ENCODE results near the gene ANKRD33. TPM values are rescaled to one million over a fixed set of nuclear protein-coding genes. Genes with fewer than 3 reads are reported as not detected.

The ANKRD33 gene
- total RNA-seq, 1 experiment from 2014 or later, result not detected

DNA sequence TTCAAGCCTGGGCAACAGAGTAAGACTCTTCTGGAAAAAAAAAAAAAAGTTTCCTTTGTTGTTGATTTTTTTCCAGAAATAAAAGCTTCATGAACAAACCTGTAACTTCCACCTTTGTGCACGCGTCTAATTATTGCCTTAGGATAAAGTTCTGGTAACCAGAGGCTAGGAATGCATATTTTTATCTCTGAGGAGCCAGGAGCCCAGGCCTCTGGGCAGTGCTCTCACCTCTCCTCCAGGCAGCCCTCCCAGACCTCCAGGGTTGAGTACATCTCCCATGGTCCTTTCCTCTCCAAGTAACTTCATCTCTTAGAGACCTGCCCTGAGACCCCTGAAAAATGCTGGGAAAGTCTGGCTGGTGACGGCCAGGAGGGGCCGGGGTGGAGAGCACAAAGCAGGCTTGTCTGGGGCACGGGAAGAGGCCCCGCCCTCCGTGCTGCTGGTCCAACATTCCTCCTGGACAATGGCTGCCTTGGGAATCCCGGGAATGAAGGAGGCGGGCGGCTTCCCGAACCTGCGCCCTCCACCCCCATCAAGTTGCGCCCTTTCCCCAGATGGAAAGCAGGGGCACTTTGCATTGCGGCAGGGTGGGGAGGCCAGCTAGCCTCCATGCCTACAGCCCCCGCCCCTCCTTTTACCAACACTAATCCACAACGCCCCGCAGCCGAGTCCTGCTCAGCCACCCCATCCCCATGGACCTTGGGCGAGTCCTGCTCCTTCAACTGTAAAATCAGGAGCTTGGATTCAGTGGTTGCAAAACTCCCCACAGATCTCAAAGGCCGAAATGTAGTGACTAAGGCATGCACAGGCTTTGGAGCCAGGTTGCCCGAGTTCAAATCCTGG is 32.1 kb upstream of the ANKRD33 start:
- DNase-seq (ENCODE audit: low read depth), result no peak

DNA sequence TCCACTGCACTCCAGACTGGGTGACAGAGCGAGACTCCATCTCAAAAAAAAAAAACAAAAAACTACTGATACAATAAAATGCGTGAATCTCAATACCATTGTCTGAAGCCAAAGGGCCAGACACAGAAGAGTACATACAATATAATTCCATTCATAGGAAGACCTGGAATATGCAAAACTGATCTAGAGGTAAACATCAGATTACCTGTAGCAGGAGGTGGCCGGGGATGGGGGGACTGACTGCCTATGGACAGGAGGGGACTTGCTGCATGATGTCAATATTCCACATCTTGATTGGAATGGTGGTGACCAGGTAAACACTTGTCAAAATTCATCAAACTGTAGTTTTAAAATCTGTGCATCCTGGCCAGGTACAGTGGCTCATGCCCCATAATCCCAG is 26.9 kb upstream of the ANKRD33 start:
- DNase-seq (ENCODE audit: low read depth), result no peak

DNA sequence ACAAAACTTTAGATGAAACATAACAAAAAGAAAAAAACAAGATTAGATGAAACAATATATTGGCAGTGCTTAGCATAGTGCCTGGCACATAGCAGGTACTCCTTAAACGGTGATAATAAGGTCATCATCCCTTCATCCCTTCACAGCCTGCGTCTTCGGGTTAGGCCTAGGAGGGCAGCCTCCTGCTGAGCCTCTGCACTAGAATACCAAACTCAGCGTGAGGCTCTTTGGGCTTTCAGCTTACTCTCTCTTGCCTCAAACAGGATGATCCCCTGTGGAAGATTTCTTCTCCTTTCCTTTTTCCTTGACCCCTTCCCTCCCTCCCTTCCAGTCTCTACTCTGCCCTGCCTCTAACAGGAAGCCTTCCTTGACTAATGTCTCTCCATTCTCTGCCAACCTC is 25.0 kb upstream of the ANKRD33 start:
- DNase-seq (ENCODE audit: low read depth), result no peak

GRCh38 chr12:51863363-51863932 is 24.5 kb upstream of the ANKRD33 start:
- no peak for DNase-seq (ENCODE audit: low read depth)

- DNase-seq (ENCODE audit: low read depth), result no peak
Measured at GRCh38 chr12:51863933-51864832, 23.7 kb upstream of the ANKRD33 start.

DNA sequence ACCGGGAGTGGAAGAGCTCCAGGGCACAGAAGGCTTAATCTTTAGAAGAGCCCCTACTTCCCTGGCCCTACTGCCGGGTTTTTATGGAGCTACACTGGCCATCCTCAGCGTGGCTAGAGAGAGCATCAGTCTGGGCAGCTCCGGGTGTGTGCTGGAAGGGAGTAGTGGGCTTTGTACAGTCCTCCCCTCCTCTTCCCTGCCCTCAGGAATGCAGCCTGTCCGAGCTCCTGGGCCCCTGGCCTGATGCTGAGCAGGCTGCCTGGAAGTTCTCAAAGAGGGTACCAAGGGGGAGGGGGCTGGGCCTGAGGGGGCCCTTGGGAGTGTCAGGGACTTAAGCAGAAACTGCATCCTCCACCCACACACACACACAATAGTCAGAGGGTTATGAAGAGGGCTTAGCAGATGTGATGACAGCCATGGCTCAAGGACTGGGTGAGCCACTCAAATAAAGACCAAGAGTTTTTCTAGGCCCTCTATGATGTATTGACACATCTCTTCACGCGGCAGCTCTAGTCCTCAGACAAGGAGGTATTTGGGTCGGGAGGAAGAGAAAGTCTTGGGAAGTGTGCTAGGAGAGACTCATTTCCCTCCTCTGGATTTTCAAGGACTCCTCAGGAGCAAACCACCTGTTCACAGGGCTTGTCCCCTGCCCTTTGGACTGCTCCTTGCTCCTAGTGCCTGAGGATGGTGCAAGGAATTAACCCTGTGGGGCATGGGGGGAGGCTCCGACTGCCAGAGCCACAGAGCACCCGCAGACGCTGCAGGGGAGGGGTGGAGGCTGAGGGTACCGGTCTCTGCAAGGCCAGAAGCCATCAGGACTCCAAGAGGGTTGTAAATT is 22.9 kb upstream of the ANKRD33 start:
- DNase-seq (ENCODE audit: low read depth), result no peak

GRCh38 chr12:51865757-51866270 is 22.1 kb upstream of the ANKRD33 start:
- DNase-seq (ENCODE audit: low read depth), result no peak

- no peak for DNase-seq (ENCODE audit: low read depth)
Measured at GRCh38 chr12:51866324-51866723, 21.6 kb upstream of the ANKRD33 start.

GRCh38 chr12:51866762-51867161 is 21.1 kb upstream of the ANKRD33 start:
- DNase-seq (ENCODE audit: low read depth), result no peak

DNA sequence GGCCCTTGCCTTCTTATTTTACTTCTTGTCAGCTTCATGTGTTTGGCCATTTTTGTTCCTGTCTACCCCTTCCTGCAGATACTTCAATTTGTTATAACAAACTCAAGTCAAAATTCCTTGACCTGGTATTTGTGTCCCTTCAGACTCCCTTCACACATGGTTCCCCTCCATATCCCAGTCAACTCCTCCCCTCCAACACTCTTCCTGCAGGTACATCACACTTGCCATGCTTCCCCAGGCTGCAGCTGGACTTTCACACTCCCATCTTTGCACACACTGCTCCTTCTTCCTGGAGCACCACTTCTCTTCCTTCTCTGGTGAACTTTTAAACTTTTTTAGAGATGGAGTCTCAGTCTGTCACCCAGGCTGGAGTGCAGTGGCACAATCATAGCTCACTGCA is 20.5 kb upstream of the ANKRD33 start:
- no peak for DNase-seq (ENCODE audit: low read depth)

- no peak for DNase-seq (ENCODE audit: low read depth)
Measured at GRCh38 chr12:51867796-51868428, 20.0 kb upstream of the ANKRD33 start.

DNA sequence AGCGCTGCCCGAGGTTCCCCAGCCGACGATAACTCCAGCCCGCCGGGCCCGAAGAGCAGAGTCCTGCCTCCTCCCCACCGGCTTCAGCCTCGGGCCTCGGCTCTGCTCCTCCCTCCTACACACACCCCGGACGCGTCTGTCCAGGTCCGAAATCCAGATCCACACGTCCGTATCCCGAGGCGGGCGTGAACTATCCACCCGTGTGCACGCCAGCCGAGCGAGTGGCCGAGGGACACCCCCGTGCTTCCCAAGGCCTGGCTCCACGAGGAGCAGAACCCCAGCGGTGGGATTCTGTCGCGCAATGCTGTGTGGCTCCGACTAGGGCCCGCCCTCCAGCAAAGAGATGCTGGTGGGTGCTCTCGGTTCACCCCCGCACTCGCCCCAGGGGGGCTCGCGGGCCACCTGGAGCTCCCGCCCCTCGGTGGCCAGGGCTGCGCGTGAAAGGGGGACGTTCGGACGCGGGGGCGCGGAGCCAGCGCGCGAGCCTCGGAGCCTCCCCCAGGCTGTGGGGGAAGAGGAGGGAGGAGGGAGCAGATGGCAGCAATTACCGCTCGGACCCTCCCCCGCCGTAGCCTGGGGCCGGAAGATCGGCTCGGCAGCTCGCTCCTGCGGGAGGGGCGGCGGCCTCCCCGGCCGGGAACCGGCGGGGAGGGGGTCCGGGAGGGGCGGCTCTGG is 18.9 kb upstream of the ANKRD33 start:
- no peak for DNase-seq (ENCODE audit: low read depth)

DNA sequence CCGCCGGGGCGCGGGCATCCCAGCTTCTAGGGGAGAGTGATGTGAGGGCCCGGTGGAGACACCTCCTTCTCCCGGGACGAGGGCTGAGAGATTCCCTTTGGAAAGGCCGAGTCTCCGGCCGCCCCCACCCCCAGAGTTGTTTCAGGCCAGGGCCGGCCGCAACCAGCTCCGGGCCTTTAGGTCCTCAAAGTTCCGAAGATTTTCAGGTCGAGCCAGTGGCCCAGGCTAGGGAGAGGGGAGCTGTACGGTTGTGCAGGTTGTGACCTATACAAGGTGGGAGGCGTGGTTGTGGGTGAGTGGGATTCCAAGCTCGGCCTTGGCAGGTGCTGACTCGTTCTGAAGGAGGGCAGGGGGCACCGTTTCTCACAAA is 18.4 kb upstream of the ANKRD33 start:
- DNase-seq (ENCODE audit: low read depth), result no peak

GRCh38 chr12:51869931-51870330 is 18.0 kb upstream of the ANKRD33 start:
- DNase-seq (ENCODE audit: low read depth), result no peak

- DNase-seq (ENCODE audit: low read depth), result no peak
Measured at GRCh38 chr12:51870504-51870903, 17.4 kb upstream of the ANKRD33 start.

GRCh38 chr12:51871126-51871525 is 16.8 kb upstream of the ANKRD33 start:
- DNase-seq (ENCODE audit: low read depth), result no peak

DNA sequence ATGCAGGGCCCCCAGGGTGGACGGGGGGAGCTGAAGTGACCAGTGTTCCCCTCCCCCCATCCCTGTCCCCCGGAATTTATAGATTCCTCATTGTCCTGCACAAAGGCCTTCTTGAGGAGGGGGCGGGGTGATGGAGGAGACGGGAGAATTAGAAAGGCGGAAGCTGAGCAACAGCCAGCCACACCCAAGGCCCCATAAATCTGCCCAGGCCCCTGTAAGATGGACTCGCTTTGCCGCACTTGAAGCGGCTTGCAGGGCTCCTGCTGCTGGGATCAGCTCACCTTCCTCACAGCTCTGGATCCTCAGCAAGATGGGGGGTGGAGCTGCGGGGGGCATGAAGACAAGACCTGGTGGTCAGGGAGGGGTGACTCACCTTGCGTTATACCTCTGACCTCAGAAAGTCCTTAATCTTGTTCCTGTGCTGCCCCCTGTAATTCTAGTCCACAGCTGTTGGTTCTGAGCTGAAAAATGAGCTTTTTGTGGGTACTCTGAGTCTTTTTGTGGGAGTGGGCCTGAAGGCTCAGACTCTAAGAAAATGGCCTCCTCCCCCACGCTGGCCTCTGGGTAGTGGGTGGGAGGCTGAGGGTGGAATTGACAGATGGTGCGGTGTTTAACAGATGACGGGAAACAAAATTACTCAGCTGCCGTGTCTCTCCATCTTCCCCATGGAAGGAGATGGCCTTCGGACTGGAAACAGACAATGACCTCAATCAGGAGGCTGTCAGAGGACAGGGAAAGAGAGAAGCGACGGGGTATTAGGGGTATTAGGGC is 15.8 kb upstream of the ANKRD33 start:
- DNase-seq (ENCODE audit: low read depth), result no peak

GRCh38 chr12:51872689-51872981 is 15.3 kb upstream of the ANKRD33 start:
- no peak for DNase-seq (ENCODE audit: low read depth)

GRCh38 chr12:51873251-51873994 is 14.5 kb upstream of the ANKRD33 start:
- DNase-seq (ENCODE audit: low read depth), result no peak

Data from LHCN-M2 (cell line).